Immature natural killer cell (primary cell): ENCODE results near the gene CSMD2. TPM values are rescaled to one million over a fixed set of nuclear protein-coding genes. Genes with fewer than 3 reads are reported as not detected.
"Not testable (repeated sequence)": the region's sequence is repeated elsewhere in the genome, so short reads cannot be mapped to it uniquely, and the experiment has no call there.

Experiments
- DNase-seq, 3 donors: peaks; one replicate each; pipeline ENCODE4 v3.0.0; 2022; ENCODE audit warnings: mixed read lengths in 1 of 3
- H3K27ac Mint-ChIP-seq, 6 donors: one replicate each; pipeline ENCODE4 v1.8.0; 2020; ENCODE audit warnings: mixed read lengths in 6 of 6, mild to moderate bottlenecking in 5 of 6, inconsistent platforms in 4 of 6, moderate library complexity in 3 of 6
- H3K27me3 Mint-ChIP-seq, 3 donors: one replicate each; pipeline ENCODE4 v1.8.0; 2020 to 2021; ENCODE audit warnings: low read depth in 3 of 3, mild to moderate bottlenecking in 3 of 3, mixed read lengths in 3 of 3, moderate library complexity in 3 of 3, inconsistent platforms in 1 of 3
- H3K36me3 Mint-ChIP-seq, 3 donors: one replicate each; pipeline ENCODE4 v1.8.0; 2020; ENCODE audit warnings: mixed read lengths in 3 of 3, inconsistent platforms in 2 of 3, mild to moderate bottlenecking in 2 of 3
- H3K4me1 Mint-ChIP-seq, 2 donors: one replicate each; pipeline ENCODE4 v1.8.0; 2020; ENCODE audit warnings: inconsistent platforms in 2 of 2, mild to moderate bottlenecking in 2 of 2, mixed read lengths in 2 of 2, moderate library complexity in 1 of 2
- H3K4me3 Mint-ChIP-seq, 5 donors: one replicate each; pipeline ENCODE4 v1.8.0; 2020; ENCODE audit warnings: mild to moderate bottlenecking in 5 of 5, mixed read lengths in 5 of 5, inconsistent platforms in 3 of 5, moderate library complexity in 3 of 5
- H3K9me3 Mint-ChIP-seq, 6 donors: one replicate each; pipeline ENCODE4 v1.8.0; 2020; ENCODE audit warnings: mild to moderate bottlenecking in 6 of 6, mixed read lengths in 6 of 6, inconsistent platforms in 4 of 6, moderate library complexity in 3 of 6
- polyA plus RNA-seq, 3 donors: library from polyadenylated mRNA; unstranded; fragments of 300-500 nt; fragmentation: Illumina TruSeq; gene quantifications; one replicate each; pipeline ENCODE4 v1.2.3, GENCODE V29; 2021

CSMD2 gene
- polyA plus RNA-seq, 3 donors from 2014 or later: not detected

DNA sequence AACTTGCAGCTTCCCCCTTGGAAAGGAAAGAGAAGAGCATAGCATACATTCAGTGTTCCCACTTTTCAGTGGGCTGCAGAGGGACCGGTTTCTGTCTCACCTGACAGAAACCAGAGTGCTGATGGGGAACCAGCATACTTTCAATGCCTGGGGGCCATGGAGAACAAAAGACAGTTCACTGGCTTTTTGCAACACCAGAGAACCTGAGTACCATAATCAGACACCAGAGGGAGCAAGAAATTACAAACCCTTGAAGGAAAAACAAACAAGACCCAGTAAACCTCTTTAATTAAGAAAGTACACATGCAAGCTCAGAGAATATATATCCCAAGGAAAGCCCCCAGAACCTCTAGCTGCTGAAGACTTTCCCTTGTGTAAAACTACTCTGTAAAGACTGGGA, 51.1 kb downstream of the CSMD2 start:
- no peak overlapping the region for H3K27ac Mint-ChIP-seq
- peaks cover 0 to 8% (median 3%) of the 10 kb centered on the region in 3 donors for H3K27me3 Mint-ChIP-seq
- H3K4me3 Mint-ChIP-seq: no peak overlapping the region
- DNase-seq: no peak
- H3K9me3 Mint-ChIP-seq: peaks cover 7 to 20% (median 11%) of the 10 kb centered on the region in 6 donors
- H3K36me3 Mint-ChIP-seq: peaks cover 0 to 5% (median 0%) of the 10 kb centered on the region in 3 donors
- no peaks in the 10 kb centered on the region for H3K4me1 Mint-ChIP-seq

DNA sequence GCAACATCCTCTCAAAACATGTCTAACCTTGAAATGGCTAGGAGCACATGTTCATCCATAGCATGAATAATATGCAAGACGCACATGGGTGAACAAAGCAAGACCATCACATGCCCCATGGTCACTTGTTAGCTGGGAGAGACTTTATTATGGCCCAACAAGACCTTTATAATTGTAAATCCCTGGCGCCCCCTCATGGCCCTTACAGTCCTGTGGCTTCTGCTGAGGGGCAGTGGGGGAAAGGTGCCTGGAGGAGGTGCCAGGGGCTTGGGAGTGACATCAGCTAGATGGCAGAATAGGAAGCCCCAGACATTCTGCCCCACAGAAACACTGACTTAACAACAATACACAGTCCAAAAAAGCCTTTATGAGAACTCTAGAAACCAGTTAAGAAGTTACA, 51.7 kb downstream of the CSMD2 start:
- Mint-ChIP-seq H3K4me1 (no peaks in the 10 kb centered on the region), H3K36me3 (peaks cover 0 to 5% (median 0%) of the 10 kb centered on the region in 3 donors), H3K9me3 (peaks cover 7 to 20% (median 11%) of the 10 kb centered on the region in 6 donors), H3K27ac (no peak overlapping the region), H3K27me3 (peaks cover 0 to 12% (median 3%) of the 10 kb centered on the region in 3 donors), H3K4me3 (no peak overlapping the region)
- DNase-seq: no peak

DNA sequence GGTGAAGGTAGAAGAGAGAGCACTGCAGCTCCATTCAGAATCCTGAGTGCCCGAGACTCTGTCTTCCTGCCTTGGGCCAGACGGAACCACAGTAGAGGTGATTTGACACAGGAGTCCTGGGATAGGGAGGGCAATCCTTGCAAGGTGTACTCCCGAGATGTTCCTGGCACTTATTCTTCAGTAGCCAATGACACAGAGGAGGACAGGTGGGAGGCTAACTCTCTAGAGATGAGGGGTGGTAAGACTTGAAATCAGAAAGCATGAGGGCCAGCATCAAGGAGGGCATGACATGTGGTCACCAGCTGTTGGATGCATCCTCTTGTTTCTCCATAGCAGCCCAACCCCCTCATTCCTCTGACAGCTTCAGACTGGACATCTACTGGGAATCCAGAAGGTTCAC, 56.3 kb downstream of the CSMD2 start:
- H3K36me3 Mint-ChIP-seq: no peaks in the 10 kb centered on the region

DNA sequence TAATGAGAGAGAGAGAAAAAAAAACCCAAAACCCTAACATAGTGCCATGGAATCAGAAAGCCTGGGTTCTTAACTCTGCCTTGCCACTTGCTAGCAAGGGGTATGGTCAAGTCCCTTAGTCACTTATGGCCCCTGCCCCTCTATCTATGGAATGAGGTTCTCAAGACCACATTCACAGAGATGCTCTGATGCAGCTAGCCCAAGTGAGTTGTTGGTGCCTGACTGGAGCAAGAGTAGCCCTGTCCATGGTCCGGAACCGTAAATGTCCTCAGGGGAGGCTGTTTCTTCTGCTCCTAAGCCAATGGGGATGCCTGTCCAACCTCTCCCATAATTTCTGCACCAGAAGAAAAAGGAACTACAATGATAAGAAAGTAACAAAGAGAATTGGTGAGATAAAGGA, 56.8 kb downstream of the CSMD2 start:
- H3K9me3 Mint-ChIP-seq: no peaks in the 10 kb centered on the region
- H3K27me3 Mint-ChIP-seq: peaks cover 2 to 7% (median 4%) of the 10 kb centered on the region in 3 donors
- H3K4me1 Mint-ChIP-seq: no peaks in the 10 kb centered on the region
- no peak for DNase-seq
- H3K36me3 Mint-ChIP-seq: no peaks in the 10 kb centered on the region
- H3K27ac Mint-ChIP-seq: no peak overlapping the region
- H3K4me3 Mint-ChIP-seq: no peak overlapping the region

More for the DNA sequence above, 56.3 kb downstream of the CSMD2 start:
- DNase-seq: no peak
- Mint-ChIP-seq H3K4me1 (no peaks in the 10 kb centered on the region), H3K27ac (no peak overlapping the region), H3K27me3 (peaks cover 2 to 10% (median 4%) of the 10 kb centered on the region in 3 donors), H3K4me3 (no peak overlapping the region), H3K9me3 (peaks cover 0 to 3% (median under 1%) of the 10 kb centered on the region in 6 donors)

DNA sequence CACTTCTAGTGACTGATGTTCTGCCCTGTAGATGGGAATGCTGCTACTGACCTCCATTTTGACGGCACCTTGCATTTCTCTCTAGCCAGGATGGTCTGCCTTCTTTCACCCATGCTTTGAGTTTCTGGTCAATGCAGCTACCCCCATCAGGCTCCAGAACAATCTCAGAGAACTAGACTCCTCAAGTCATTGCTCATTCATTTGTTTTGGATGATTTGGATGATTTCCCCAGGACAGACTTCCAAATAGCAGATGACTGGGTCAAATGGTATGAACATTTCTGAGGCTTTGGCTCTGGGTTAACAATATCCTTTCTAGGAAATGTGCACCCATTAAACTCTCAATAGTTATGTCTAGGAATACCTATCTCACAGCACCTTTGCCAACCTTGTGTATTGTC, 63.9 kb downstream of the CSMD2 start:
- no peak overlapping the region for H3K4me3 Mint-ChIP-seq
- H3K4me1 Mint-ChIP-seq: no peaks in the 10 kb centered on the region
- no peaks in the 10 kb centered on the region for H3K36me3 Mint-ChIP-seq
- DNase-seq: no peak
- H3K27ac Mint-ChIP-seq: no peak overlapping the region
- H3K27me3 Mint-ChIP-seq: peaks cover 3 to 6% (median 3%) of the 10 kb centered on the region in 3 donors
- no peaks in the 10 kb centered on the region for H3K9me3 Mint-ChIP-seq

DNA sequence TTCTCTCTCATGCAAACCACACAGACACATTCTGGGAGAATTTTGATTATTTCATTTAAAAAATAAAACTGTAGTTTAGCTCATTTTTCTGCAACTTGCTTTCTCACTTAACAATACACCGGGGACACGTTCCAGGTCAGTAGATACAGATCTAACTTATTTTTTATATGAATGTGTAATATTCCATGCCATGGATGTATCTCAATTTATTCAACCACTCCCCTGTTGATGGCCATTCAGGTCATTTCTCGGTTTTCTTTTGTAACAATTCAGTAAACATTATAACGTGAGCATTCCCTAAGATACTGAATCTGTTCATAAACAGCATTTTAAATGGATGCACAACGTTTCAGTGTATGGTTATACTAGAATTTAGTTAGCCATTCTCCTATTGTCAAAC, 64.7 kb downstream of the CSMD2 start:
- Mint-ChIP-seq H3K4me1 (no peaks in the 10 kb centered on the region), H3K4me3 (no peak overlapping the region), H3K27ac (no peak overlapping the region), H3K36me3 (no peaks in the 10 kb centered on the region), H3K27me3 (peaks cover 1 to 3% (median 3%) of the 10 kb centered on the region in 3 donors), H3K9me3 (no peaks in the 10 kb centered on the region)
- no peak for DNase-seq

DNA sequence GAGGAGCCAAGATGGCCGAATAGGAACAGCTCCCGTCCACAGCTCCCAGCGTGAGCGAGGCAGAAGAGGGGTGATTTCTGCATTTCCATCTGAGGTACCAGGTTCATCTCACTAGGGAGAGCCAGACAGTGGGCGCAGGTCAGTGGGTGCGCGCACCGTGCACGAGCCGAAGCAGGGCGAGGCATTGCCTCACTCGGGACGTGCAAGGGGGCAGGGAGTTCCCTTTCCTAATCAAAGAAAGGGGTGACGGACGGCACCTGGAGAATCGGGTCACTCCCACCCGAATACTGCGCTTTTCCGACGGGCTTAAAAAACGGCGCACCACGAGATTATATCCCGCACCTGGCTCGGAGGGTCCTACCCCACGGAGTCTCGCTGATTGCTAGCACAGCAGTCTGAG, 72.6 kb downstream of the CSMD2 start:
- not testable (repeated sequence) for H3K4me1 Mint-ChIP-seq

DNA sequence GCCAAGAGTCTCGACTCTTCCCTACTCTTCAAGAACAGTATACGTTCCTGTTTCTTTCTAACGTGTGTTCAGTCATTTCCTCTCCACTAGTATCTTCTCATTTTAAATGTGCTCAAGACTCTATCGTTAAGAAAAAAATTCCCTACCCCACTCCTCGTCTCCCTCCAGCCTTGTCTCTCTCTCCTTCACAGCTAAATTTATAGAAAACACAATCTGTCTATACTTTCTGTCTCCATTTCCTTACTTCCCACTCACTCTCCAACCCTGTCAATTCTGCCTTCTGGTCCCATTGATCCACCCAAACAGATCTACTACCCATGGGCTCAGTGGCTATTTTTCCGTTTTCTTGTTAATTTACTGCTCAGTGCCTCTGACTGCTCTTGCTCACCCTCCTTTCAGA, 75.3 kb downstream of the CSMD2 start:
- H3K36me3 Mint-ChIP-seq: no peaks in the 10 kb centered on the region
- H3K4me1 Mint-ChIP-seq: no peaks in the 10 kb centered on the region
- H3K4me3 Mint-ChIP-seq: no peak overlapping the region
- H3K27ac Mint-ChIP-seq: no peak overlapping the region
- no peak for DNase-seq
- peaks cover 0 to 6% (median 2%) of the 10 kb centered on the region in 3 donors for H3K27me3 Mint-ChIP-seq
- H3K9me3 Mint-ChIP-seq: peaks cover 0 to 2% (median 0%) of the 10 kb centered on the region in 6 donors

More for the DNA sequence above, 72.6 kb downstream of the CSMD2 start:
- not testable (repeated sequence) for DNase-seq, H3K4me3 Mint-ChIP-seq, H3K9me3 Mint-ChIP-seq, H3K27ac Mint-ChIP-seq, H3K27me3 Mint-ChIP-seq, H3K36me3 Mint-ChIP-seq

DNA sequence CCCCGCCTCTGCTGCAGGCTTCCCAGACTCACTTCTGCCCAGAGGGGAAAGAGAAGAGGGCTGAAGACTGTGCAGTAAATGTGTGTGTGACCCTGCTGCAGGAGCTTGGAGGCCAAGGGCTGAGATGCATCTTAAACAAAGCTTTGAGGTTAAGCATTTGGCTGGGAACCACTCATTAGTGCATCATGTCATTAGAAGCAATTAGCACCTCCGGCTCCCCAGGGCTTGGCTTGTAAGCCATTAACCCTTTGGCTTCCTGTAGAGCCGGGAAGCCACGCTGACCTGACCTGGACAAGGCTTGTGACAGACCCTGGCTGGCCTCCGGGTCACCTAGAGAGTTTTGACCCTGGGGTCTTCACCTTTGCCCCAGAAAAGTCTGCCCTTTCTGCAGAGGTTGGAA, 77.0 kb downstream of the CSMD2 start:
- Mint-ChIP-seq H3K27ac (no peak overlapping the region), H3K9me3 (peaks cover 0 to 2% (median 0%) of the 10 kb centered on the region in 6 donors), H3K36me3 (no peaks in the 10 kb centered on the region), H3K4me1 (no peaks in the 10 kb centered on the region), H3K4me3 (no peak overlapping the region), H3K27me3 (peaks cover 0 to 6% (median 2%) of the 10 kb centered on the region in 3 donors)
- DNase-seq: no peak

DNA sequence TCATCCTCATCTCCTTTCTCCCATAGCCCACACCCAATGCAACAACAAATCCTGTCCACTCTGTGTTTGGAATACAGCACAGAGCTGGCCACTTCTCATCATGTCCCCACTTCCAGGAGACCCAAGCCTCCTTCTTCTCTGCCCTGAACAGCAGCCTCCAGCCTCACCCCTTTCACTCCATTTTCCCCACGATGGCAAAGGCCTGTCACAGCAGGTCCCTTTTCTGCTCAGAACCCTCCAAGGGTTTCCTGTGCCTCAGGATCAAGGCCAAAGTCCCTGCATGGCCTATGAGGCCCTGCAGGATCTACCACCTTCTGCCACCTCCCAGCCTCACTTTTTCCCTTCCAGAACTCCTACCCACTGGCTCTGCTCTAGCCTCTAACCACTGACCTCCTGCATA, 78.5 kb downstream of the CSMD2 start:
- Mint-ChIP-seq H3K4me1 (no peaks in the 10 kb centered on the region), H3K27ac (no peak overlapping the region), H3K36me3 (no peaks in the 10 kb centered on the region), H3K4me3 (no peak overlapping the region), H3K27me3 (peaks cover 0 to 6% (median 2%) of the 10 kb centered on the region in 3 donors), H3K9me3 (peaks cover 0 to 2% (median 0%) of the 10 kb centered on the region in 6 donors)
- DNase-seq: no peak

DNA sequence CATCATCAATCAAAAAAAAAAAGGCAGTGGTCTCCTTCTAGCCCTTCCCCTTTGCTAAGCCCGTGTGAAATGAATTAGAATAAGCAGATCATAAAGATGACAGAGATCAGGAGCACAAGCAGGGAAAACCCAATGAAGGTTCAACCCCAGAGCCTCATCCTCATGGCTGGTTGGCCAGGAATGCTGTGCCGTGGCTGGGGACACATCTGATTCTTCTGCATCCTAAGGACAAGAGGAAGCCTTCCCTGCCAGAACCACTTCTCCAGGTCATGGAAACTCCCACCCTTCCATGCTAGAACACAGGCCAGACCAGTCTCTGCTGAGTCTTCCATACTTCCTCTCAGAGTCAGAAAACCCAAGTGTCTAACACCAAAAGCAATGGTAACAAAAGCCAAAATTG, 81.1 kb downstream of the CSMD2 start:
- Mint-ChIP-seq H3K4me3 (no peak overlapping the region), H3K36me3 (no peaks in the 10 kb centered on the region), H3K27me3 (peaks cover 0 to 2% (median 0%) of the 10 kb centered on the region in 3 donors), H3K9me3 (peaks cover 0 to 3% (median 0%) of the 10 kb centered on the region in 6 donors), H3K4me1 (no peaks in the 10 kb centered on the region), H3K27ac (no peak overlapping the region)
- DNase-seq: no peak

DNA sequence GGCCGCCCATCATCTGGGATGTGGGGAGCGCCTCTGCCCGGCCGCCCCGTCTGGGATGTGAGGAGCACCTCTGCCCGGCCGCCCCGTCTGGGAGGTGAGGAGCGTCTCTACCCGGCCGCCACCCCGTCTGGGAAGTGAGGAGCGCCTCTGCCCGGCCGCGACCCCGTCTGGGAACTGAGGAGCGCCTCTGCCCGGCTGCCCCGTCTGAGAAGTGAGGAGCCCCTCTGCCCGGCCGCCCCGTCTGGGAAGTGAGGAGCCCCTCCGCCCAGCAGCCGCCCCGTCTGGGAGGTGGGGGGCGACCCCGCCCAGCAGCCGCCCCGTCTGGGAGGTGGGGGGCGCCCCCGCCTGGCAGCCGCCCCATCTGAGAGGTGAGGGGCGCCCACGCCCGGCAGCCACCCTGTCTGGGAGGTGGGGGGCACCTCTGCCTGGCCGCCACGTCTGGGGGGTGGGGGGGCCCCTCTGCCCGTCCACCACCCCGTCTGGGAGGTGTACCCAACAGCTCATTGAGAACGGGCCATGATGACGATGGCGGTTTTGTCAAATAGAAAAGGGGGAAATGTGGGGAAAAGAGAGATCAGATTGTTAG, 82.9 kb downstream of the CSMD2 start:
- H3K9me3 Mint-ChIP-seq, H3K27me3 Mint-ChIP-seq, H3K27ac Mint-ChIP-seq, H3K4me3 Mint-ChIP-seq, H3K36me3 Mint-ChIP-seq, DNase-seq, H3K4me1 Mint-ChIP-seq: not testable (repeated sequence)

DNA sequence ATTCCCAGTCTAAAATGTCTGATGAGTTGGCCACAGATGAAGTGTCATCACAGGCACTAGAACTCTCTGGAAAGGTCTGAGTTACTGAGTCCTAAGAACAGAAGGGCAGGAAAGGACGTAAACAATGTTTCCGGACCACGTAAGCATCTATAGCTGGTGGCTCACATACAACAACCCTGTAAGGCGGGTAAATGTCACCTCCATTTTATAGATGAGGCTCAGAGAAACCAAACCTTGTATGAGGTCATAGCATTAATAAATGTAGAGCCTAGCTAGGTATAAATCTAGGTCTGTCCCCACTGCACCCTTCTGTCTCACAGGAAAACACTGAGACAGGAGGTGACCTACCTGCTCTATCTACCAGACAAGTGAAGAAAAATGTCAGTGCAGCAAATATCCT, 86.6 kb downstream of the CSMD2 start:
- H3K4me1 Mint-ChIP-seq: no peaks in the 10 kb centered on the region
- no peak overlapping the region for H3K27ac Mint-ChIP-seq
- DNase-seq: no peak
- H3K27me3 Mint-ChIP-seq: peaks cover 0 to 2% (median 0%) of the 10 kb centered on the region in 3 donors
- peaks cover 0 to 3% (median 0%) of the 10 kb centered on the region in 6 donors for H3K9me3 Mint-ChIP-seq
- H3K4me3 Mint-ChIP-seq: no peak overlapping the region
- no peaks in the 10 kb centered on the region for H3K36me3 Mint-ChIP-seq

DNA sequence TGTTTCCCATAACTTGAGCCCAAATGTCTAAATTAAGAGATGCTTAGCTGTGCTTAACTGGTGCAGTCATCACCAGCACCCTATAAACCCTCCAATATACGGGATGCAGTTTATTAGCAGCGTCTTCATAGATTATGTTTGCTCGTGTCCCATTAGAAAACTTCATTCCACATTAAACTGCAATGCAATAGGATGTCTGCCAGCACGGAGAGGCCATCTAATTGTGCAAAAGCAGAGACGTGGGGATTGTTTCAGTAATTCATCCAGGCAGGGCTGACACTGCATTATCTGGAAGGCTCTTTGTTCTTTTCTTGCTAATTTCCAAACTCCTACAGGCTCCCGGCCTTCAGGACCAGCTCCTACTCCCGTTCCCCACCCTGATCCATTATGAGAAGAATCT, 89.5 kb downstream of the CSMD2 start:
- Mint-ChIP-seq H3K4me1 (no peaks in the 10 kb centered on the region), H3K4me3 (no peak overlapping the region), H3K27ac (no peak overlapping the region), H3K9me3 (peaks cover 0 to 4% (median 0%) of the 10 kb centered on the region in 6 donors), H3K36me3 (no peaks in the 10 kb centered on the region), H3K27me3 (peaks cover 0 to 4% (median 2%) of the 10 kb centered on the region in 3 donors)
- DNase-seq: no peak
